Measurements from ENCODE around the gene LTA4H. TPM values are rescaled to one million over a fixed set of nuclear protein-coding genes. Genes with fewer than 3 reads are reported as not detected.

The LTA4H gene
- total RNA-seq, 3 donors from 2014 or later (not counting 1 experiment from before 2014, with no cell fraction given), result 43.1 to 51.9 (median 48.3) TPM

DNA sequence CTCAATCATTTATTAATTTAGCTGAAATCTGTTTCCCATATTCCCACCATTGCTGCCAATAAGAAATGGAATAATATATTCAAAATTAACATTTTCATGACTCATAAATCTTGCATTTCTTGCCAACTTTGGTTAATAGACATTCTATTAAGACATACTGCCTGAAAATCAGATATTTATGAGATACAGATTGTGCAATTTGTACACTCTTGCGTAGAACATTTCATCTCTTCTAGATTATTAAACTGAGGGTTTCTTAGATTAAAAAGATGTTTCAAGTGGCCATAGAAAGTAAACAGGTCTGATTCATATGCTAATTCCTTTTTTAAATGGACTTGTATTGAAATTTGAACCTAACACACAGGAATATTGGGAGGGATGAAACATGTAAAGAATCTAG lies 9.1 kb downstream of the LTA4H start:
- WGBS (ENCODE audit: insufficient coverage), result no CpG with 5 or more reads among the region's 1 CpG

DNA sequence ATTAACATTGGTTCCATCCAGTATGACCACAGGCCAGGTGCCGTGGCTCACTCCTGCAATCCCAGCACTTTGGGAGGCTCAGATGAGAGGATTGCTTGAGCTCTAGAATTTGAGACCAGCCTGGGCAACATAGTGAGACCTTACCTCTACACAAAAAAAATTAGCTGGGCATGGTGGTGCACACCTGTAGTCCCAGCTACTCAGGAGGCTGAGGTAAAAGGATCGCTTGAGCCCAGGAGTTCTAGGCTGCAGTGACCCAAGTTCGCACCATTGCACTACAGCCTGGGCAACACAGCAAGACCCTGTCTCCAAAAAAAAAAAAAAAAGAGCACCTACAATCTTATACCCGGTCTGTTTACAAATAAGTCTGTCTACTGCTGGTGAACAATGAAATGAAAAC lies 9.9 kb downstream of the LTA4H start:
- no peak for ATAC-seq
- TF ChIP-seq CTCF (IDR thresholded peaks at IDR 0.05), result no peak
- H3K9me3 Mint-ChIP-seq, result no peaks in the 10 kb centered on the region
- no peaks in the 10 kb centered on the region for H3K27me3 Mint-ChIP-seq (ENCODE audit: low read depth in 2 of 2)
- Histone ChIP-seq H3K4me3 (ENCODE audit: low read length) (no peak overlapping the region), H3K36me3 (ENCODE audit: control insufficient read depth, insufficient read depth, low read length) (peaks cover 58% of the 10 kb centered on the region), H3K4me1 (ENCODE audit: control insufficient read depth, insufficient read depth, low read length) (no peaks in the 10 kb centered on the region), H3K27ac (ENCODE audit: low read length) (no peak overlapping the region), H3K27me3 (ENCODE audit: control insufficient read depth, insufficient read depth, low read length) (no peaks in the 10 kb centered on the region), H3K9me3 (ENCODE audit: control insufficient read depth, insufficient read depth, low read length) (no peaks in the 10 kb centered on the region)
- DNase-seq, result no peak
- intact Hi-C loops (cut with micrococcal nuclease), result no loop called here
- no peak overlapping the region for H3K4me3 Mint-ChIP-seq
- peaks cover 8 to 11% of the 10 kb centered on the region in 2 donors for H3K4me1 Mint-ChIP-seq
- no peak overlapping the region for H3K27ac Mint-ChIP-seq
- 99% methylated on average over 4 of the region's 4 CpGs for WGBS (ENCODE audit: insufficient coverage)
- H3K36me3 Mint-ChIP-seq, result peaks cover 12% of the 10 kb centered on the region

More for the DNA sequence above, 9.1 kb downstream of the LTA4H start:
- Mint-ChIP-seq H3K4me1 (peaks cover 8 to 16% of the 10 kb centered on the region in 2 donors), H3K4me3 (no peak overlapping the region), H3K36me3 (peaks cover 7% of the 10 kb centered on the region), H3K27me3 (ENCODE audit: low read depth in 2 of 2) (no peaks in the 10 kb centered on the region), H3K27ac (no peak overlapping the region), H3K9me3 (no peaks in the 10 kb centered on the region)
- H3K4me1 ChIP-seq (ENCODE audit: control insufficient read depth, insufficient read depth, low read length), result no peaks in the 10 kb centered on the region
- H3K9me3 ChIP-seq (ENCODE audit: control insufficient read depth, insufficient read depth, low read length), result no peaks in the 10 kb centered on the region
- no peak overlapping the region for H3K27ac ChIP-seq (ENCODE audit: low read length)
- DNase-seq (no peak), ATAC-seq (no peak)
- peaks cover 53% of the 10 kb centered on the region for H3K36me3 ChIP-seq (ENCODE audit: control insufficient read depth, insufficient read depth, low read length)
- no peaks in the 10 kb centered on the region for H3K27me3 ChIP-seq (ENCODE audit: control insufficient read depth, insufficient read depth, low read length)
- no peak for TF ChIP-seq CTCF (IDR thresholded peaks at IDR 0.05)
- no peak overlapping the region for H3K4me3 ChIP-seq (ENCODE audit: low read length)
- intact Hi-C loops (cut with micrococcal nuclease), result no loop called here

DNA sequence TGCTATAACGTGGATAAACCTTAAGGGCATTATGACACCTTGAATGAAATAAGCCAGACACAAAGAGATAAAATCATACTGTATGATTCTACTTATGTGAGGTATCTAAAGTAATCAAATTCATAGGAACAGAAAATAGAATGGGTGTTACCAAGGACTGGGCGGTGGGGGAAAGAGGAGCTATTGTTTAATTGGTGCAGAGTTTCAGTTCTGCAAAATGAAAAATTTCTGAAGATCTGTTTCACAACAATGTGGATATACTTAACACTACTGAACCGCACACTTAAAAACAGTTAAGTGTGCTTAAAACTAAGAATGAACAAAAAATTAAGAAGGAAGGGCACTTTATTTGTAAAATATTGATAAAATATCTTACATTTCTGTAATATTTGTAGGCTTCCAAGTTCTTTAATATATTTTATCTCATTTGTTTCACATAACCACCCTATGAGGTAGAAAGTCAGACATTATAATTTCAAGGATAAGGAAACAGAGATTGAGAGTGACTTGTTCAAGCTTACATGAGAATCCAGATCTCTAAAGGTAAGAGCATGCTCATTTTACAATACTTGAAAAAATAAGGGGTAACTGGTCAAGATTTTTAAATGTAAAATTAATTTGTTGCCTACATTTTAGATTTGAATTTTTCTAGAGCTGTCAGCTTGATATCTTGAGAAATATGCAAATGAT lies 14.9 kb downstream of the LTA4H start:
- intact Hi-C loops (cut with micrococcal nuclease), result no loop called here
- Mint-ChIP-seq H3K27me3 (ENCODE audit: low read depth in 2 of 2) (no peaks in the 10 kb centered on the region), H3K4me1 (no peaks in the 10 kb centered on the region), H3K4me3 (no peak overlapping the region), H3K9me3 (no peaks in the 10 kb centered on the region), H3K27ac (no peak overlapping the region), H3K36me3 (peaks cover 12% of the 10 kb centered on the region)
- ATAC-seq (no peak), DNase-seq (no peak)
- Histone ChIP-seq H3K4me3 (ENCODE audit: low read length) (no peak overlapping the region), H3K36me3 (ENCODE audit: control insufficient read depth, insufficient read depth, low read length) (peaks cover 57% of the 10 kb centered on the region), H3K27me3 (ENCODE audit: control insufficient read depth, insufficient read depth, low read length) (no peaks in the 10 kb centered on the region), H3K27ac (ENCODE audit: low read length) (no peak overlapping the region), H3K9me3 (ENCODE audit: control insufficient read depth, insufficient read depth, low read length) (no peaks in the 10 kb centered on the region), H3K4me1 (ENCODE audit: control insufficient read depth, insufficient read depth, low read length) (peaks cover 2% of the 10 kb centered on the region)
- 63% methylated on average over 2 of the region's 3 CpGs for WGBS (ENCODE audit: insufficient coverage)
- TF ChIP-seq CTCF (IDR thresholded peaks at IDR 0.05), result no peak

- H3K27ac ChIP-seq (ENCODE audit: low read length), result no peak overlapping the region
- H3K4me3 Mint-ChIP-seq, result no peak overlapping the region
- H3K4me3 ChIP-seq (ENCODE audit: low read length), result no peak overlapping the region
- no peaks in the 10 kb centered on the region for H3K9me3 ChIP-seq (ENCODE audit: control insufficient read depth, insufficient read depth, low read length)
- peaks cover 32% of the 10 kb centered on the region for H3K36me3 Mint-ChIP-seq
- peaks cover 69% of the 10 kb centered on the region for H3K36me3 ChIP-seq (ENCODE audit: control insufficient read depth, insufficient read depth, low read length)
- peak in 1 of 2 donors; percentile 8 for DNase-seq
- TF ChIP-seq CTCF (IDR thresholded peaks at IDR 0.05), result no peak
- H3K27ac Mint-ChIP-seq, result no peak overlapping the region
- intact Hi-C loops (cut with micrococcal nuclease), result no loop called here
- ATAC-seq, result no peak
- no peaks in the 10 kb centered on the region for H3K27me3 ChIP-seq (ENCODE audit: control insufficient read depth, insufficient read depth, low read length)
- 98% methylated on average over 5 of the region's 5 CpGs for WGBS (ENCODE audit: insufficient coverage)
- no peaks in the 10 kb centered on the region for H3K9me3 Mint-ChIP-seq
- no peaks in the 10 kb centered on the region for H3K4me1 Mint-ChIP-seq
- peaks cover 2% of the 10 kb centered on the region for H3K4me1 ChIP-seq (ENCODE audit: control insufficient read depth, insufficient read depth, low read length)
- H3K27me3 Mint-ChIP-seq (ENCODE audit: low read depth in 2 of 2), result no peaks in the 10 kb centered on the region
These were observed 19.7 kb downstream of the LTA4H start for GRCh38 chr12:96015672-96016071.
